Activated T-helper 2 cell treated with anti-CD3 and anti-CD28 coated beads, Interferon-gamma antibody, Interleukin-2, Interleukin-4, amounts not matched to agents 10 μg/mL and 5 μg/mL and 100 μg/mL, durations not matched to agents 14 hours and 24 hours and 36 hours (primary cell): Measurements from ENCODE around the gene MAPK8IP3. TPM values are rescaled to one million over a fixed set of nuclear protein-coding genes. Genes with fewer than 3 reads are reported as not detected.
A peak's percentile ranks its signal among the peaks of the same experiment; 100 is the strongest.

ENCODE experiments used
- DNase-seq: peaks from one replicate; pipeline ENCODE4 v3.0.0; 2021; ENCODE audit warnings: low spot score
- H3K27ac Mint-ChIP-seq: one replicate; pipeline ENCODE4 v1.8.0; 2021; ENCODE audit warnings: mixed read lengths
- H3K27me3 Mint-ChIP-seq: one replicate; pipeline ENCODE4 v1.8.0; 2021; ENCODE audit warnings: low read depth, mixed read lengths
- H3K36me3 Mint-ChIP-seq: one replicate; pipeline ENCODE4 v1.8.0; 2021; ENCODE audit warnings: low read depth, mixed read lengths
- H3K4me1 Mint-ChIP-seq: one replicate; pipeline ENCODE4 v1.8.0; 2021; ENCODE audit warnings: low read depth, mixed read lengths
- H3K4me3 Mint-ChIP-seq: one replicate; pipeline ENCODE4 v1.8.0; 2021; ENCODE audit warnings: low read depth, mild to moderate bottlenecking, moderate library complexity, mixed read lengths
- H3K9me3 Mint-ChIP-seq: one replicate; pipeline ENCODE4 v1.8.0; 2021; ENCODE audit warnings: mixed read lengths
- intact Hi-C: fragments of 100-400 bp; cut with micrococcal nuclease; formaldehyde crosslinking; loops from one replicate; pipeline ENCODE4 v1.15.1; 2023
- total RNA-seq: library from RNA; stranded (reverse); gene quantifications from 2 replicates; pipeline ENCODE4 v1.2.3, GENCODE V29; 2022

The MAPK8IP3 gene
- total RNA-seq, 1 donor from 2014 or later: 74.8 TPM

DNA sequence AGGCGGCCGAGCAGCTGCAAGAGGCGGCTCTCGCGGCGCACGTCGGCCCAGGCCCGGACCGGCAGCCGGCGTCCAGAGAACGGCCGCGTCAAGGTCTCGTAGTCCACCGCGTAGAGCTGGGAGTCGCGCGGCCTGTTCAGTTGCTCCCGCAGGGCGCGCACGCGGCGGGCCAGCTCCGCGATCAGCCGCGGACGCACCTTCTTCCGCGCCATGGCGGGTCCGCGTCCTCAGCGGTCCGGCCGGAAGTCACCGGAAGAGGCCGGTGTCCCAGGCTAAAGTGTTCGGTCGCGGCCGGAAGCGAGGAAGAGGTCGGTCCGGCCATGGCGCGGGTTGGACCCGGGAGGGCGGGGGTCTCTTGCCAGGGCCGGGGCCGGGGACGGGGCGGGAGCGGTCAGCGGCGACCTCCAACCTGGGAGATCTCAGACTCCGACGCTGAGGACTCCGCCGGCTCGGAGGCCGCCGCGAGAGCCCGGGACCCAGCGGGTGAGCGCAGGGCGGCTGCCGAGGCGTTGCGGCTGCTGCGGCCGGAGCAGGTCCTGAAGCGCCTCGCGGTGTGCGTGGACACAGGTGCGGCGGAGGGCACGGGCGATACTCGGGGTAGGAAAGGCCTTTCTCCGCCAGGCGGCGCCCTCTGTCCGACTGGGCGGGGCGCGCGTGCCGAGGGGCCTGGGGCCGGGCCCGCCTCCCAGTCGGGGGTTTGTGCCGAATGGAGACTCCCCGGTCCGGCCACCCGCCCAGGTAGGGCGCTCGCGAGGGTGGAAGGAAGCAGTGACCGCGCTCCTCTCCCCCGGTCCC, 67.1 kb downstream of the MAPK8IP3 start, which contains the start of gene MRPS34:
Gene MRPS34, minus strand, starts transcription at position 227 of the 795 bp plus-strand sequence. Its CDS starts 15 bp downstream, at position 212.
- peak; percentile 80 for DNase-seq
- Mint-ChIP-seq H3K4me3 (peak within 1 kb of the TSS; percentile 96), H3K4me1 (peaks cover 10% of the 10 kb centered on the region), H3K36me3 (peaks cover 27% of the 10 kb centered on the region), H3K9me3 (no peaks in the 10 kb centered on the region), H3K27ac (peak within 1 kb of the TSS; percentile 96), H3K27me3 (no peaks in the 10 kb centered on the region)
- intact Hi-C loops: loop anchor here (1.0 to 10.0 kb wide), 4 partner anchors 9 to 468 kb away; partner anchors contain the start of genes CRAMP1, FAHD1, HAGH and IFT140

GRCh38 chr16:1773703-1774447, 67.9 kb downstream of the MAPK8IP3 start:
- peak overlapping the region; percentile 38 for H3K27ac Mint-ChIP-seq
- DNase-seq: no peak

GRCh38 chr16:1774448-1774780, 68.4 kb downstream of the MAPK8IP3 start:
- intact Hi-C loops: loop anchor here (5.0 to 10.0 kb wide), 2 partner anchors 162 to 470 kb away; partner anchors contain the start of genes CRAMP1, IFT140 and UBE2I
- no peak for DNase-seq
- no peaks in the 10 kb centered on the region for H3K27me3 Mint-ChIP-seq
- H3K4me3 Mint-ChIP-seq: peak overlapping the region; percentile 77
- peaks cover 10% of the 10 kb centered on the region for H3K4me1 Mint-ChIP-seq
- peaks cover 20% of the 10 kb centered on the region for H3K36me3 Mint-ChIP-seq
- H3K9me3 Mint-ChIP-seq: no peaks in the 10 kb centered on the region
- no peak overlapping the region for H3K27ac Mint-ChIP-seq

More at GRCh38 chr16:1773703-1774447, 67.9 kb downstream of the MAPK8IP3 start:
- intact Hi-C loops: loop anchor here (1.0 to 10.0 kb wide), 4 partner anchors 8 to 469 kb away; partner anchors contain the start of genes CRAMP1, FAHD1, HAGH and IFT140
- Mint-ChIP-seq H3K4me3 (peak overlapping the region; percentile 77), H3K36me3 (peaks cover 23% of the 10 kb centered on the region), H3K4me1 (peaks cover 10% of the 10 kb centered on the region), H3K27me3 (no peaks in the 10 kb centered on the region), H3K9me3 (no peaks in the 10 kb centered on the region)

DNA sequence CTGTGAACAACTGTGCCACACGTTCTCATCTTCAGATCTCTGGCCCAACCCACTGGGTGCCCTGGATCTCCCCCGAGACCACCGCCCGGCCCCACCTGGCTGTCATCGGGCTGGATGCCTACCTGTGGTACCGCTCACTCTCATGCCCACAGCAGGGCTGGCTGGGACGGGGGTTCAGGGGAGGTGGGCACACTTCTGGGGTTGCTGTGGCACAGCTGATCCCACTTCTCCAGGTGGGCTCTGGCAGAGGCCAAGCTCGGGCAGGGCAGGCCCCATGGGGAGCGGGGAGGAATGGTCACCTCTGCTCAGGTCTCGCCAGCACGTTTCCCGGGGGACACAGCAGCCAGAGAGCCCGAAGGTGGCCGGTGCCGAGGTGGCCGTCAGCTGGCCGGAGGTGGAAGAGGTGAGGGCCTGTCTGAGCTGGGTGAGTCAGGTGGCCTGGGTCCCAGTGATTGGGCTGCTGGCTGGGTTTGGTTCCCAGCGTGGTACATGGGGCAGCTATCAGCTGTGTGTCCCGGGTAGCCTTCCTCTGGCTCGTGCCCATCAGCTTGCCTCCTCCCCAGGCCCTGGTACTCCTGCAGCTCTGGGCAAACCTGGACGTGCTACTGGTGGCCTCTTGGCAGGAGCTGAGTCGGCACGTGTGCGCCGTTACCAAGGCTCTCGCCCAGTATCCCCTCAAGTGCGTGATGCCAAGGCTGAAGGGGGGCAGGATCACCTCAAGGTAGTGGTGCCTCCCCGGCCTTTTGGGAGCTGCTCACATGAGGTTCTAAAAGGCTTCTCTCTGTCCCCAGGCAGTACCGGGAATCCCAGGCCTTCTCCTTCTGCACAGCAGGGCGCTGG, 69.2 kb downstream of the MAPK8IP3 start:
- peaks cover 12% of the 10 kb centered on the region for H3K36me3 Mint-ChIP-seq
- no peaks in the 10 kb centered on the region for H3K27me3 Mint-ChIP-seq
- H3K27ac Mint-ChIP-seq: no peak overlapping the region
- intact Hi-C loops: loop anchor here (10.0 kb wide), 1 partner anchor 470 kb away; the partner anchor contains the start of gene UBE2I
- H3K4me3 Mint-ChIP-seq: peak overlapping the region; percentile 49
- DNase-seq: no peak
- peaks cover 8% of the 10 kb centered on the region for H3K4me1 Mint-ChIP-seq
- H3K9me3 Mint-ChIP-seq: no peaks in the 10 kb centered on the region

DNA sequence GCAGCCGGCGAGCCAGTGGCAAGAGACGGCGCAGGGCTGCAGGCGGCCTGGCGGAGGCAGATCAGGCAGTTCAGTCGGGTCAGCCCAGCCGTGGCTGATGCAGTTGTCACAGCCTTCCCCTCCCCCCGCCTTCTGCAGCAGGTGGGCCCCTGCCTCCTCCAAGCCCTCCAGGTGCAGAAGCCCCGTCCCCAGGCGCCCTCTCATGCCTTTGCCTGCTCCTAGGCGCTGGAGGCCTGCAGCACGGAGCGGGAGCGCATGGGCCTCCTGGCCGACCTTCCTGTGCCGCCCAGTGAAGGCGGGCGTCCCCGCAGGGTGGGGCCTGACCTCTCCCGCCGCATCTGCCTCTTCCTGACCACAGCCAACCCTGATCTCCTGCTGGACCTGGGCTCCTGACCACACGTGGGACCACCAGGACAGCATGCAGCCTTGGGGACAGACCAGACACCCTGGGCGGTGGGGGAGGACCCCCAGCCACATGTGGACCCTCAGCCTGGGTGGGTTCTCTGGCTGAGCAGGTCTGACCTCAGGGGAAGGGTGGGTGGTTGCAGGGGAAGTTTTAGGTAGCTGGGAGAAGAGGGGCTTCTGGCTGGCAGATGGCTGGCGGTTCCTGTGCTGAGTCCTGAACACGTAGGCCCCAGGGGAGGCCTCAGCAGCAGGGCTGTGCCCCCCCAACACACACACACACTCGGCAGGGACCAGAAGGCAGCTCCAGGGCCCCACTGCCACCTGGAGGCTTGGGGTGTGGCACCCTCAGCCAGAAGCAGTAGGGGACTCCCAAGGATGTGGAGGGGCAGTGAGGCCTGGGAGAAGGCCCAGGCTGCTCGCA, 70.1 kb downstream of the MAPK8IP3 start:
- Mint-ChIP-seq H3K27ac (no peak overlapping the region), H3K9me3 (no peaks in the 10 kb centered on the region), H3K36me3 (peaks cover 11% of the 10 kb centered on the region), H3K27me3 (no peaks in the 10 kb centered on the region), H3K4me1 (peaks cover 6% of the 10 kb centered on the region), H3K4me3 (no peak overlapping the region)
- DNase-seq: no peak
- intact Hi-C loops: loop anchor here (10.0 kb wide), 1 partner anchor 471 kb away; the partner anchor contains the start of gene UBE2I

DNA sequence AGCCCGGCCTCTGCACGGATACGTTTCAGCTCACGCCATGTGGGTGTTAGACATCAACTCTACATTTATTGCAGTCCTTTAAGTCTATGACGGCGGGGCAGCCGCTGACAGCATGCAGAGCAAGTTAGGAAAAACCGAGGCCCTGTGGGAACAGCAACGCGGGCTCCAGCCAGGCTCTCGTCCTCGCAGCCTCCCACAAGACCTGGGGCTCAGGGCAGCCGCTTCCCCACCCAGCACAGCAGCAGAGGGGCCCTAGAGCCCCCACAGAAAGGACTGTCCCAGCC, 70.6 kb downstream of the MAPK8IP3 start:
- intact Hi-C loops: loop anchor here (10.0 kb wide), 1 partner anchor 472 kb away; the partner anchor contains the start of gene UBE2I
- Mint-ChIP-seq H3K27ac (no peak overlapping the region), H3K4me1 (peaks cover 11% of the 10 kb centered on the region), H3K27me3 (no peaks in the 10 kb centered on the region), H3K4me3 (no peak overlapping the region), H3K9me3 (no peaks in the 10 kb centered on the region), H3K36me3 (peaks cover 11% of the 10 kb centered on the region)
- no peak for DNase-seq

GRCh38 chr16:1776991-1777374, 71.0 kb downstream of the MAPK8IP3 start:
- peaks cover 14% of the 10 kb centered on the region for H3K4me1 Mint-ChIP-seq
- peaks cover 8% of the 10 kb centered on the region for H3K36me3 Mint-ChIP-seq
- no peaks in the 10 kb centered on the region for H3K9me3 Mint-ChIP-seq
- H3K27me3 Mint-ChIP-seq: no peaks in the 10 kb centered on the region
- H3K27ac Mint-ChIP-seq: no peak overlapping the region
- intact Hi-C loops: loop anchor here (10.0 kb wide), 1 partner anchor 472 kb away; the partner anchor contains the start of gene UBE2I
- DNase-seq: no peak
- no peak overlapping the region for H3K4me3 Mint-ChIP-seq

DNA sequence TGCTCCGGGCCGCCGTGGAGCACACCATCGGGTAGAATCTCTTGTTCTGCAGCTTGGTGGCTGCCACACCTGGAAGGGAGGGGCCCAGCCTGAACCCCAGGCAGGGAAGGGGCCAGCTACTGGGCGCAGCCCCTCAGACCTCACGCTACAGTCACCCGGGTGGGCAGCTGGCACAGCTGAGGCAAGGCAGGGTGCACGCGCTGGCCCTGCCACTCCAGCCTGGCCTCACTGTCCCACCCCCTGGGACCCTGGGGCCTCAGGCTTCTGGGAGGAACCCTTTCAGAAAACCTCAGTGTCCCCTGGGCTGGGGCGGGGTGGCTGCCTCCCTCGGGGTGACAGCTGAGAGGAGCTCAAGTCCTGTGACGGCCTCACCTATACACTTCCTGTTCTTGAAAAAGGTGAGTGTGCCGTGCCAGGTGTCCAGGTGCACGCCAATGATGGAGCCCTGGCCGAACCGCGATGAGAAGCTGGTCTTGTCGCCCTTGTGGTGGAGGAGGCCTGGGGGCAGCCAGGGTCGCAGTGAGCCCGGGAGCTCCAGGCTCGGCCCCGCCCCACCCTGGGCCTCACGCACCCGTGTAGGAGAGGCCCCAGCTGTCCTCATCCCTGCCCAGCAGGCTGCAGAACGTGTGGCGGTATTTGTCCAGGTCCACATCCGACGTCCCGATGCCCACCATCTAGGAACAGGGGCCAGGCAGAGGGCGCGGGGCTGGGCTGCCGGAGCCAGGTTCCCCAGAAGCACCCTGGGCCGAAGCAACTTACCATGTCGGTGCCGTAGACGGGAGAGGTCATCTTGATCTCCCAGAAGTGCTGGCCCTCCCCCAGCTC, 71.6 kb downstream of the MAPK8IP3 start:
- no peaks in the 10 kb centered on the region for H3K9me3 Mint-ChIP-seq
- H3K4me3 Mint-ChIP-seq: no peak overlapping the region
- intact Hi-C loops: loop anchor here (10.0 kb wide), 1 partner anchor 473 kb away; the partner anchor contains the start of gene UBE2I
- peaks cover 3% of the 10 kb centered on the region for H3K36me3 Mint-ChIP-seq
- no peaks in the 10 kb centered on the region for H3K27me3 Mint-ChIP-seq
- peaks cover 12% of the 10 kb centered on the region for H3K4me1 Mint-ChIP-seq
- DNase-seq: no peak
- H3K27ac Mint-ChIP-seq: no peak overlapping the region

GRCh38 chr16:1778200-1779179, 72.5 kb downstream of the MAPK8IP3 start:
- Mint-ChIP-seq H3K4me3 (no peak overlapping the region), H3K27me3 (no peaks in the 10 kb centered on the region), H3K9me3 (no peaks in the 10 kb centered on the region), H3K4me1 (peaks cover 14% of the 10 kb centered on the region), H3K36me3 (peaks cover 7% of the 10 kb centered on the region), H3K27ac (no peak overlapping the region)
- no peak for DNase-seq
- intact Hi-C loops: loop anchor here (10.0 kb wide), 1 partner anchor 474 kb away; the partner anchor contains the start of gene UBE2I

GRCh38 chr16:1779234-1779701, 73.3 kb downstream of the MAPK8IP3 start:
- Mint-ChIP-seq H3K4me1 (peaks cover 11% of the 10 kb centered on the region), H3K9me3 (no peaks in the 10 kb centered on the region), H3K36me3 (peaks cover 4% of the 10 kb centered on the region), H3K4me3 (no peak overlapping the region), H3K27ac (no peak overlapping the region), H3K27me3 (no peaks in the 10 kb centered on the region)
- no peak for DNase-seq
- intact Hi-C loops: loop anchor here (10.0 kb wide), 1 partner anchor 474 kb away; the partner anchor contains the start of gene UBE2I
